Mesendoderm (in vitro differentiated cells): Measurements from ENCODE around the gene CMIP.

ENCODE experiments used
- DNase-seq: peaks from one replicate; pipeline ENCODE4 v3.0.0; 2013
- H2AK5ac ChIP-seq: 2 replicates; pipeline ENCODE4 v1.6.1; 2013; ENCODE audit warnings: low read length, inconsistent platforms
- H2BK120ac ChIP-seq: 2 replicates; pipeline ENCODE4 v1.6.1; 2013; ENCODE audit warnings: low read depth, mild to moderate bottlenecking, low read length, moderate library complexity, mixed read lengths
- H2BK15ac ChIP-seq: replicated peaks from 2 replicates; pipeline ENCODE4 v1.6.1; 2013; ENCODE audit warnings: low read depth, mild to moderate bottlenecking, moderate library complexity
- H2BK5ac ChIP-seq: 2 replicates; pipeline ENCODE4 v1.6.1; 2013; ENCODE audit warnings: low read length, inconsistent platforms
- H3K18ac ChIP-seq: 2 replicates; pipeline ENCODE4 v1.6.1; 2013; ENCODE audit warnings: mild to moderate bottlenecking, low read length, mixed read lengths
- H3K23ac ChIP-seq: one replicate; pipeline ENCODE4 v1.6.1; 2013; ENCODE audit warnings: low read length
- H3K27ac ChIP-seq: 2 replicates; pipeline ENCODE4 v1.5.1; 2013; ENCODE audit warnings: low read depth, mild to moderate bottlenecking, inconsistent platforms, low read length, moderate library complexity
- H3K27me3 ChIP-seq: 2 replicates; pipeline ENCODE4 v1.6.1; 2013; ENCODE audit warnings: low read length, control low read depth, mild to moderate bottlenecking, inconsistent platforms; ENCODE audit not compliant: insufficient read depth, poor library complexity
- H3K36me3 ChIP-seq: 2 replicates; pipeline ENCODE4 v1.6.1; 2013; ENCODE audit warnings: low read length, inconsistent platforms; ENCODE audit not compliant: control insufficient read depth, insufficient read depth
- H3K4ac ChIP-seq: one replicate; pipeline ENCODE4 v1.6.1; 2013; ENCODE audit warnings: low read depth, mild to moderate bottlenecking, low read length, moderate library complexity
- H3K4me1 ChIP-seq: 2 replicates; pipeline ENCODE4 v1.6.1; 2013; ENCODE audit warnings: low read depth, low read length, inconsistent platforms; ENCODE audit not compliant: control insufficient read depth
- H3K4me2 ChIP-seq: 2 replicates; pipeline ENCODE4 v1.6.1; 2013; ENCODE audit warnings: low read length
- H3K4me3 ChIP-seq: 2 replicates; pipeline ENCODE4 v1.5.1; 2013; ENCODE audit warnings: mild to moderate bottlenecking, low read length
- H3K56ac ChIP-seq: one replicate; pipeline ENCODE4 v1.6.1; 2013; ENCODE audit warnings: low read length
- H3K79me1 ChIP-seq: 2 replicates; pipeline ENCODE4 v1.6.1; 2013; ENCODE audit warnings: low read length, inconsistent platforms
- H3K79me2 ChIP-seq: 2 replicates; pipeline ENCODE4 v1.6.1; 2013; ENCODE audit warnings: mild to moderate bottlenecking, low read length; ENCODE audit not compliant: control insufficient read depth, insufficient read depth
- H3K9ac ChIP-seq: 2 replicates; pipeline ENCODE4 v1.6.1; 2013; ENCODE audit warnings: low read length, inconsistent platforms
- H4K5ac ChIP-seq: one replicate; pipeline ENCODE4 v1.6.1; 2013; ENCODE audit warnings: low read length
- H4K8ac ChIP-seq: one replicate; pipeline ENCODE4 v1.6.1; 2013; ENCODE audit warnings: low read depth, mild to moderate bottlenecking, control low read depth, low read length, moderate library complexity
- WGBS: extraction: QIAGEN DNeasy Blood & Tissue Kit; methylation state at CpG from one replicate; pipeline ENCODE4 v1.1.7; 2013; ENCODE audit warnings: low lambda C conversion rate, missing lambda C conversion rate; ENCODE audit not compliant: insufficient coverage; ENCODE audit errors: extremely low coverage; 5-methylcytosine and 5-hydroxymethylcytosine counted together

Gene CMIP

DNA sequence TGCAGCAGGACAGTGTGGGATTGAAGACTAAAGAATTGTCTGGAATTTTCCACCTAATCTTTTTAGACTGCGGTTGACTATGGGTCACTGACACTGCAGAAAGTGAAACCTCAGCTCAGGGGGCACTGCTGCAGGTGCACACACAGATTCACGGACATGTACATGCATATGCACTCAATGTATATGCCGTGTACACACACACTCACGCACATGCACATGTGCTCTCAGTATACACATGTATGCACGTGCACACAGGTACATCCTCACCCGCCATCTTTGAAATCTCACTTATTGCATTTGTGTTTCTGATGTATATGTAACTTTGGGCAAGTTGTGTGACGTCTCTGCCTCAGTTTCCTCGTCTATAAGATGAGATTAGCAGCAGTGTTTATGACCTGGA lies 27.3 kb downstream of the CMIP start:
- Histone ChIP-seq H4K5ac (no peak overlapping the region), H2BK15ac (no peak overlapping the region), H3K36me3 (no peaks in the 10 kb centered on the region), H3K4me3 (no peak overlapping the region), H3K18ac (no peak overlapping the region), H3K4me1 (no peaks in the 10 kb centered on the region), H4K8ac (no peak overlapping the region), H3K9ac (no peak overlapping the region), H3K56ac (no peak overlapping the region), H2BK5ac (no peak overlapping the region), H3K4me2 (no peak overlapping the region), H3K79me2 (peaks cover 58% of the 10 kb centered on the region), H2BK120ac (no peak overlapping the region), H2AK5ac (no peak overlapping the region), H3K23ac (no peak overlapping the region), H3K27ac (no peak overlapping the region), H3K4ac (no peak overlapping the region), H3K27me3 (no peaks in the 10 kb centered on the region), H3K79me1 (peaks cover 52% of the 10 kb centered on the region)
- WGBS, result no CpG with 5 or more reads among the region's 8 CpGs
- no peak for DNase-seq

DNA sequence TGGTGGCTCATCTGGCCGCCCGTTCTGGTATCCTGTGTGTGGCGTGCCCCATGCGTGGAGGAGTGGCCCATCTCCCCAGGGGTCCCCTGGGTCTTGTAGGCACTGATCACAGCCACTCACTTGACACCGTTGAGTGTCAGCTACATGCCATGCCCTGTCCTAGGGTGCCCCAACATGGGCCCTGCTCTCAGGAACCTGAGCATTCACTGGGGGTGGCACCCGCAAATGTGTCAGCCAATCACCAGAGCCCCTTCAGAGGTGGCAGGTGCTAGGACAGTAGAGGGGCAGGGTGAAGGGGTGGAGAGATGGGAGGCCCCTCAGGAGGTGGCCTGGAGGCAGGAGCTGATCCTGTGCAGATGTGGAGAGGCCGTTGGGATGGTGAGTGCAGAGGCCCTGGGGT lies 27.8 kb downstream of the CMIP start:
- Histone ChIP-seq H3K4me2 (no peak overlapping the region), H3K23ac (no peak overlapping the region), H4K8ac (no peak overlapping the region), H3K4me3 (no peak overlapping the region), H3K18ac (no peak overlapping the region), H2AK5ac (no peak overlapping the region), H2BK5ac (no peak overlapping the region), H3K4me1 (no peaks in the 10 kb centered on the region), H2BK15ac (no peak overlapping the region), H3K56ac (no peak overlapping the region), H3K4ac (no peak overlapping the region), H3K27ac (no peak overlapping the region), H2BK120ac (no peak overlapping the region), H3K79me1 (peaks cover 50% of the 10 kb centered on the region), H3K79me2 (peaks cover 54% of the 10 kb centered on the region), H4K5ac (no peak overlapping the region), H3K36me3 (no peaks in the 10 kb centered on the region), H3K9ac (no peak overlapping the region), H3K27me3 (no peaks in the 10 kb centered on the region)
- no peak for DNase-seq
- no CpG with 5 or more reads among the region's 7 CpGs for WGBS

DNA sequence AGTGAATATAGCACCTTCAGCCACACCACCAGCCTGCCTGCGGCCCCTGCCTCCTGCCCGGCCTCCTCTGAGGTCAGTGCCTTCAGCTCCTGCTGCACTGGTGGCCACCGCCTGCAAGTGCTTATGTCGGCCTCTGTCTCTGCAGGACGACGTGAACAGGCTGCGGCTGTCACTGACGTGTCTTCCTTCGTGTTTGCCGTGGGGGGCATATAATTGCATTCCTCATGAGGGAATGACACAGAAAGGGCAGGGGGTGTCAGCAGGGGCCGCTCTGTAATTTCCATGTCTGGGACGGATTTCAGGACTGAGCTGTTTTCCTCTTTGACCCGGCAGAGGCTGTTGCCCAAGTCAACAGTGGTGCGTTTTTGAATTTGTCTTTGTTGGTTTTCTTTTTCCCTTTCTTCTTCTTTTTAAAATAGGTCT lies 28.5 kb downstream of the CMIP start:
- WGBS, result no CpG with 5 or more reads among the region's 14 CpGs
- Histone ChIP-seq H3K27ac (no peak overlapping the region), H3K4ac (no peak overlapping the region), H3K9ac (no peak overlapping the region), H3K4me2 (no peak overlapping the region), H3K23ac (no peak overlapping the region), H4K5ac (no peak overlapping the region), H3K79me2 (peaks cover 48% of the 10 kb centered on the region), H2BK5ac (no peak overlapping the region), H3K27me3 (no peaks in the 10 kb centered on the region), H3K18ac (no peak overlapping the region), H3K4me1 (peaks cover 2% of the 10 kb centered on the region), H2BK15ac (no peak overlapping the region), H3K79me1 (peaks cover 52% of the 10 kb centered on the region), H3K56ac (no peak overlapping the region), H3K36me3 (no peaks in the 10 kb centered on the region), H4K8ac (no peak overlapping the region), H3K4me3 (no peak overlapping the region), H2BK120ac (no peak overlapping the region), H2AK5ac (no peak overlapping the region)
- DNase-seq, result no peak

DNA sequence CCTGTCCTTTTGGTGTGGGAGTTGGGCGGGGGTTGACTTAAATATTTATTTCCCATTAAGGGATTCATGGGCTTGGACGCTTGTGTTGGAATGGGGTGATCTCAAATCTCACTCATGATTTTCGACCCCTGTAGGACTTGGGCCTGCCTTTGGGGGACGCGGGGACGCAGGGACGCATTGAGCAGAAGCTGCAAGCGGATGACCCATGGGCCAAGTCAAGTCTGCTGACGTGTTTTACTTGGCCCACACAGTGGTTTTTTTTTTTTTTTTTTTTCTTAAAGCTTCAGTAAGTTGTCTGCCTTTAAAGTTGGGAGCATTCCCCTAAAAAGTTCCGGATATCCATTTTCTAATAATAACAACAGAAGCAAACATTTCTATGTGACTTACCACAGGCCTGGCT lies 28.9 kb downstream of the CMIP start:
- Histone ChIP-seq H4K5ac (no peak overlapping the region), H3K18ac (no peak overlapping the region), H4K8ac (no peak overlapping the region), H2BK15ac (no peak overlapping the region), H3K4ac (no peak overlapping the region), H3K79me1 (peaks cover 51% of the 10 kb centered on the region), H3K4me1 (peaks cover 6% of the 10 kb centered on the region), H3K9ac (no peak overlapping the region), H3K27ac (no peak overlapping the region), H3K27me3 (no peaks in the 10 kb centered on the region), H3K23ac (no peak overlapping the region), H3K79me2 (peaks cover 45% of the 10 kb centered on the region), H2BK120ac (no peak overlapping the region), H3K56ac (no peak overlapping the region), H2BK5ac (no peak overlapping the region), H3K4me2 (no peak overlapping the region), H3K4me3 (no peak overlapping the region), H3K36me3 (no peaks in the 10 kb centered on the region), H2AK5ac (no peak overlapping the region)
- DNase-seq, result no peak
- WGBS, result no CpG with 5 or more reads among the region's 10 CpGs

DNA sequence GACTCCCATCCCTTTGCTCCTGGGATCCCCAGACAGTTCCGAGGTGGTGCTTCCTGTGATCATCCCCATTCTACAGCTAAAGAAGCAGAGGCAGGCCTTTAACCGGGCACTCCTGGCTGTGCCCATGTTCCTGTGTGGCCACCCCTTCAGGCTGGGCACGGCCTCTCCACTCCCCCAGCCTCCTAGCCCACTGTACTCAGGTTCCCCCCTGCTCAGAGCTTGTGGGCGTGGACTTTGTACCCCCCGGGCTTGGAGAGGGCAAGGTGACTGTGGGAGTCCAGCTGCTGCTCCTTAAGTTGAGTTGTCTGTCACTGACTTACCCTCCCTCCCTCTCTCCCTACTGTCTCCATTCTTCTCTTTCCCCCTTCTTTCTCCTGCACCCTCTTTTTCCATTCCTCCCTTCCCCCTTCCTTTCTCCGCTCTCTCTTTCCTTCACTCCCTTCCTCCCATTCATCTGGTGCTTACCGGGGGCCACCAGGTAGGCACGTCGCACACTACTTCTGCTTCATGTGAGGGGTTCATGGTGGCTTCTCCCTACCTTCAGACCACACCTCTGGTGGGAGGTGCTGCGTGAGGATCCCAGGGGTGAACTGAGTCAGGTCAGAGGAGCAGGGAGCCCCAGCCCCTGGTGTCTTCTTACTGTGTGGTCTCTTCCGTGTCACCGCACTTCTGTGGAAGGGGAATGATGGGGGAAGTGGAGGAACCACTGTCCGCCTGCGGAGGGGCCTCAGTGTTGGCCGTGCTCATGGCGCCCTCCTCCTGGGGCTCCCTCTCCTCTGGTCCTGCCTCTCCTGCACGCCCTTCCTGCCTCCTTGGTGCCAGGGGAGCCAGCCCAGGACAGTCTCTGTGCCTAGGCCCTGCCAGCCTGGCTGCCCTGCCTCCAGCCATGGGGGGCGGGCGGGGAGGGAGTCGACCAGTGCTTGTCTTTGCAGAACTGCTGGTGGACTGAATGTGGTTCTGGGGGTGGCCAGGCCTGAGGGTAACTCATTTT lies 29.7 kb downstream of the CMIP start:
- H3K9ac ChIP-seq, result no peak overlapping the region
- no peak overlapping the region for H4K8ac ChIP-seq
- H3K27ac ChIP-seq, result no peak overlapping the region
- no peak overlapping the region for H4K5ac ChIP-seq
- no peak overlapping the region for H2BK5ac ChIP-seq
- 100% methylated on average over 1 of the region's 20 CpGs for WGBS
- no peak overlapping the region for H2BK15ac ChIP-seq
- no peak for DNase-seq
- H3K56ac ChIP-seq, result no peak overlapping the region
- no peak overlapping the region for H3K4ac ChIP-seq
- H2AK5ac ChIP-seq, result no peak overlapping the region
- H3K79me1 ChIP-seq, result peaks cover 47% of the 10 kb centered on the region
- no peak overlapping the region for H2BK120ac ChIP-seq
- H3K36me3 ChIP-seq, result no peaks in the 10 kb centered on the region
- H3K4me3 ChIP-seq, result no peak overlapping the region
- peaks cover 43% of the 10 kb centered on the region for H3K79me2 ChIP-seq
- H3K23ac ChIP-seq, result no peak overlapping the region
- no peaks in the 10 kb centered on the region for H3K27me3 ChIP-seq
- peaks cover 6% of the 10 kb centered on the region for H3K4me1 ChIP-seq
- H3K4me2 ChIP-seq, result no peak overlapping the region
- H3K18ac ChIP-seq, result no peak overlapping the region
